HL-60 (cell line): ENCODE results near the gene KCNQ1.

Source experiments
- DNase-seq, 2 experiments: peaks; one replicate each; pipeline ENCODE4 v3.0.0-alpha.2; 2010 to 2020; ENCODE audit warnings: low read depth in 1 of 2, low spot score in 1 of 2
- H3K27ac ChIP-seq: fragments of 250-450 bp; sonication (Bioruptor Pico); replicated peaks from 2 replicates; pipeline ENCODE4 v1.5.1; 2020; ENCODE audit warnings: mild to moderate bottlenecking, moderate library complexity
- H3K27me3 ChIP-seq: fragments of 250-450 bp; sonication (Bioruptor Pico); 2 replicates; pipeline ENCODE4 v1.5.1; 2021; ENCODE audit warnings: mild to moderate bottlenecking, moderate library complexity; ENCODE audit not compliant: insufficient read depth, poor library complexity, severe bottlenecking
- H3K4me3 ChIP-seq: replicated peaks from 2 replicates; pipeline ENCODE4 v1.5.1; 2011; ENCODE audit warnings: mild to moderate bottlenecking, control low read depth, low read length; ENCODE audit not compliant: insufficient read depth
- CTCF ChIP-seq: IDR thresholded peaks from one replicate; pipeline ENCODE4 v1.5.1; 2011; ENCODE audit warnings: low read length, control low read depth, inconsistent platforms; ENCODE audit not compliant: insufficient read depth
- GABPA ChIP-seq: IDR thresholded peaks from 2 replicates; pipeline ENCODE4 v1.6.1; 2012; ENCODE audit warnings: low read depth
- POLR2AphosphoS5 ChIP-seq: IDR thresholded peaks from 2 replicates; pipeline ENCODE4 v1.6.1; 2012; ENCODE audit warnings: low read depth
- REST ChIP-seq: IDR thresholded peaks from 2 replicates; pipeline ENCODE4 v1.6.1; 2012; ENCODE audit warnings: low read depth; ENCODE audit not compliant: insufficient replicate concordance
- SPI1 ChIP-seq: IDR thresholded peaks from 2 replicates; pipeline ENCODE4 v1.6.1; 2012; ENCODE audit warnings: low read depth, mild to moderate bottlenecking, borderline replicate concordance

The KCNQ1 gene

GRCh38 chr11:2451336-2451735 is 6.5 kb downstream of the KCNQ1 start:
- no peak for TF ChIP-seq POLR2AphosphoS5
- TF ChIP-seq SPI1: no peak
- no peak for TF ChIP-seq CTCF
- no peak for TF ChIP-seq GABPA
- no peak for TF ChIP-seq REST

GRCh38 chr11:2451916-2452315 is 7.1 kb downstream of the KCNQ1 start:
- Histone ChIP-seq H3K27me3 (peaks cover 2% of the 10 kb centered on the region), H3K27ac (no peak overlapping the region), H3K4me3 (no peak overlapping the region)
- DNase-seq: no peak
- TF ChIP-seq GABPA (no peak), REST (no peak), CTCF (no peak), POLR2AphosphoS5 (no peak), SPI1 (no peak)

More at GRCh38 chr11:2451336-2451735, 6.5 kb downstream of the KCNQ1 start:
- H3K27ac ChIP-seq: no peak overlapping the region
- peaks cover 1% of the 10 kb centered on the region for H3K27me3 ChIP-seq
- no peak for DNase-seq
- H3K4me3 ChIP-seq: no peak overlapping the region

GRCh38 chr11:2452321-2453012 is 7.7 kb downstream of the KCNQ1 start:
- Histone ChIP-seq H3K27ac (no peak overlapping the region), H3K27me3 (peaks cover 2% of the 10 kb centered on the region), H3K4me3 (no peak overlapping the region)
- TF ChIP-seq CTCF: no peak
- no peak for TF ChIP-seq POLR2AphosphoS5
- no peak for TF ChIP-seq GABPA
- TF ChIP-seq REST: no peak
- no peak for TF ChIP-seq SPI1
- no peak for DNase-seq
